BJ (cell line): ENCODE data around the gene AKR1C1. TPM values are rescaled to one million over a fixed set of nuclear protein-coding genes. Genes with fewer than 3 reads are reported as not detected.
"Not testable (repeated sequence)": the region's sequence is repeated elsewhere in the genome, so short reads cannot be mapped to it uniquely, and the experiment has no call there.

Experiments
- CTCF ChIA-PET: fragments of 350-600 bp; formaldehyde crosslinking; extraction: SDS; loops from one replicate; lab custom pipeline; 2021; ENCODE audit warnings: antibody characterized with exemption, inconsistent platforms; lab: Yijun Ruan, JAX
- POLR2A ChIA-PET: fragments of 300-600 bp; sonication (Branson Sonifier 250); formaldehyde crosslinking; extraction: SDS; loops from one replicate; lab custom pipeline; 2021; ENCODE audit warnings: antibody characterized with exemption; lab: Charles Lee
- DNase-seq: peaks from one replicate; pipeline ENCODE4 v3.0.0-alpha.2; 2011; ENCODE audit warnings: low read depth
- H3K27me3 ChIP-seq: 2 replicates; pipeline ENCODE4 v1.6.0; 2011; ENCODE audit warnings: low read length; ENCODE audit not compliant: control insufficient read depth, insufficient read depth
- H3K36me3 ChIP-seq: 2 replicates; pipeline ENCODE4 v1.5.1; 2011; ENCODE audit warnings: low read length; ENCODE audit not compliant: control insufficient read depth, insufficient read depth
- H3K4me3 ChIP-seq: 2 replicates; pipeline ENCODE4 v1.5.1; 2011; ENCODE audit warnings: low read depth, mild to moderate bottlenecking, control low read depth, low read length
- polyA plus RNA-seq: library from polyadenylated mRNA; depleted of rRNA; stranded (reverse); fragments of >200 nt; gene quantifications from 2 replicates; pipeline ENCODE4 v1.2.3, GENCODE V29; 2011; rRNA removed
- small RNA-seq: library from RNA; depleted of rRNA; stranded (forward); fragments of <200 nt; gene quantifications from one replicate; pipeline ENCODE3, GENCODE V24; 2012; ENCODE audit warnings: low replicate concordance, low read depth; ENCODE audit not compliant: insufficient read length
- TF ChIP-seq, protein P1 (sequence below): IDR thresholded peaks from 2 replicates; pipeline ENCODE4 v1.5.1; 2011; ENCODE audit warnings: low read depth, mild to moderate bottlenecking, control low read depth, inconsistent platforms, low read length, moderate library complexity; ENCODE audit not compliant: insufficient read depth

Gene AKR1C1
- polyA plus RNA-seq, 1 experiment: 4.0 TPM

DNA sequence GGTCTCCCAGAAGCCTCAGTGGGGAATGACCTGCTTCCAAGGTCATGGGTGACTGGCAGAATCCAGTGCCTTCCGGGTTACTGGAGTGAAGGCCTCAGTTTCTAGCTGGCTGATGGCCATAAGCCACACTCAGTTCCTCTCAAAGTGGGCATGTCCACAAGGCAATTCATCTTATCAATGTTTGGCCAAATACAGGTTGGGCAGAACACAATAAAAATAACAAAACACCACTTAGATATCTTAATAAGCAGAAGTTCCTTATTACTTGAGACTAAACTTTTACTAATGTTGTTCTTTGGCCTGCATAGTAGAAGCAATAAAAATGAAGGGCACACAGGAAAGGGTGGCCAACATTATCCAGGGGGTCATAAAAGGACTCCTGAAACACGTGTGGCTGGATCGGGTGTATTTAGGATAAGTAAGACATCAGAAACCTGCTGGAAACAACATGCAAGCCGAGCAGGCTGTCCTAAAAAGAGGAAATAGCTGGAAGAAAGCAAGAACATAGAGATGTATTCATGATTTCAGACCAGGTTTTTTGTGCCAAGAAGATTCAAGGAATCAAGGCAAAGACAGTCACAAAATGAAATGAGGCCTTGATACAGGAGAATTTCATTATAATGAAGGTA lies 60.1 kb downstream of the AKR1C1 start:
- Histone ChIP-seq H3K36me3 (no peaks in the 10 kb centered on the region), H3K27me3 (no peaks in the 10 kb centered on the region), H3K4me3 (no peak overlapping the region)
- POLR2A ChIA-PET: no interaction called here
- CTCF ChIA-PET: interaction anchor here (1.9 kb wide), 1 partner anchor 174 kb away, joined by 5 read pairs; no protein-coding TSS in a partner anchor
- TF ChIP-seq, protein P1, sequence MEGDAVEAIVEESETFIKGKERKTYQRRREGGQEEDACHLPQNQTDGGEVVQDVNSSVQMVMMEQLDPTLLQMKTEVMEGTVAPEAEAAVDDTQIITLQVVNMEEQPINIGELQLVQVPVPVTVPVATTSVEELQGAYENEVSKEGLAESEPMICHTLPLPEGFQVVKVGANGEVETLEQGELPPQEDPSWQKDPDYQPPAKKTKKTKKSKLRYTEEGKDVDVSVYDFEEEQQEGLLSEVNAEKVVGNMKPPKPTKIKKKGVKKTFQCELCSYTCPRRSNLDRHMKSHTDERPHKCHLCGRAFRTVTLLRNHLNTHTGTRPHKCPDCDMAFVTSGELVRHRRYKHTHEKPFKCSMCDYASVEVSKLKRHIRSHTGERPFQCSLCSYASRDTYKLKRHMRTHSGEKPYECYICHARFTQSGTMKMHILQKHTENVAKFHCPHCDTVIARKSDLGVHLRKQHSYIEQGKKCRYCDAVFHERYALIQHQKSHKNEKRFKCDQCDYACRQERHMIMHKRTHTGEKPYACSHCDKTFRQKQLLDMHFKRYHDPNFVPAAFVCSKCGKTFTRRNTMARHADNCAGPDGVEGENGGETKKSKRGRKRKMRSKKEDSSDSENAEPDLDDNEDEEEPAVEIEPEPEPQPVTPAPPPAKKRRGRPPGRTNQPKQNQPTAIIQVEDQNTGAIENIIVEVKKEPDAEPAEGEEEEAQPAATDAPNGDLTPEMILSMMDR: no peak
- no peak for DNase-seq

- POLR2A ChIA-PET, H3K36me3 ChIP-seq, DNase-seq, H3K4me3 ChIP-seq, H3K27me3 ChIP-seq, CTCF ChIA-PET: not testable (repeated sequence)
Measured at GRCh38 chr10:5025461-5025881, 62.3 kb downstream of the AKR1C1 start.

DNA sequence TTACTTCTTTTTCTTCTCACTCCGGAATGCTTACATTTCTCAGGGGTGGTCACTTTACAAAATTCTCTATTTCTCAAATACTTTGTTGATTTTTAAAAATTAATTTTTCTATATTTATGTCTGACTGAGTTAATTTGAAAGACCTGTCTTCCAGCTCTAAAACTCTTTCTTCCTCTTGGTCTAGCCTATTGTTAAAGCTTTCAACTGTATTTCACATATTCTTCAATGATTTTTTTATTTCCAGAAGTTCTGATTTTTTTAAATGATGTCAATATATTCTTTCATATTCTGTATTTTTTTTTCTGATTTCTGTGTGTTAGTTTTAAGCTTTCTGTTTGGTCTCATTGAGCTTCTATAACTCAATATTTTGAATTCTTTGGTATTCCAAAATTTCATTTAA lies 67.8 kb downstream of the AKR1C1 start:
- Histone ChIP-seq H3K4me3 (no peak overlapping the region), H3K27me3 (no peaks in the 10 kb centered on the region), H3K36me3 (no peaks in the 10 kb centered on the region)
- ChIA-PET POLR2A (no interaction called here), CTCF (interaction anchor here (0.7 to 1.6 kb wide), 2 partner anchors 11 to 13 kb away, joined by 3 read pairs; no protein-coding TSS in a partner anchor)
- no peak for DNase-seq
- TF ChIP-seq, protein P1: no peak

DNA sequence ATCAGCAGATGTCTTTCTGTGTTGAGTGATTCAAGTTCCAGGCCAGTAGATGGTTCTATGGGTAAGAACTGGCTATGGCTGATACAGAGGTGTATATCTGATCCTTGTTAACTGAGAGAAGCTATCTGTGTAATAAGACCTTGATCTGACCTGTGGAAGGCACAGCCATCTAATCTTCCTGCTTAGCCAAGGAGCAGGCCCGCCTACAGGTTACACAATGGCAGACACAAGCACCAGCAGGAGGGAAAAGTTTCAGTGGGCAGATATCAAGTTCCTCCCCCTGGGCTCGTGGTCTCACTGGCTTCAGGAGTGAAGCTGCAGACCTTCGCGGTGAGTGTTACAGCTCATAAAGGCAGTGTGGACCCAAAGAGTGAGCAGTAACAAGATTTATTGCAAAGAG lies 68.4 kb downstream of the AKR1C1 start:
- H3K27me3 ChIP-seq, POLR2A ChIA-PET, H3K36me3 ChIP-seq, DNase-seq, H3K4me3 ChIP-seq: not testable (repeated sequence)
- CTCF ChIA-PET: interaction anchor here (0.7 to 1.6 kb wide), 2 partner anchors 12 kb away, joined by 3 read pairs; no protein-coding TSS in a partner anchor

- CTCF ChIA-PET: interaction anchor here (1.6 kb wide), 1 partner anchor 12 kb away, joined by 3 read pairs; no protein-coding TSS in a partner anchor
- DNase-seq, H3K4me3 ChIP-seq, H3K27me3 ChIP-seq, POLR2A ChIA-PET, H3K36me3 ChIP-seq: not testable (repeated sequence)
Measured at GRCh38 chr10:5032444-5032843, 69.2 kb downstream of the AKR1C1 start.

Small RNAs within 50 kb of the gene (small RNA-seq; reads per million reads assigned to genes)
- not detected for gene RF00096

Other genes starting within 250 kb of the AKR1C1 start
- 2.5 and 3.3 TPM in 2 replicates for gene AKR1E2, start 137.2 kb upstream of the AKR1C1 start, polyA plus RNA-seq
- 0.37 and 0.98 TPM in 2 replicates for gene AKR1C2, start 40.4 kb downstream of the AKR1C1 start, polyA plus RNA-seq
- gene AKR1C3, start 131.0 kb downstream of the AKR1C1 start, polyA plus RNA-seq: 0.26 and 0.43 TPM in 2 replicates
- not detected in 2 replicates for gene AKR1C8, start 221.7 kb downstream of the AKR1C1 start, polyA plus RNA-seq
- gene AKR1C4, start 233.4 kb downstream of the AKR1C1 start, polyA plus RNA-seq: not detected in 2 replicates